Measurements from ENCODE around the gene VPREB3. TPM values are rescaled to one million over a fixed set of nuclear protein-coding genes. Genes with fewer than 3 reads are reported as not detected.

The VPREB3 gene
- total and polyA plus RNA-seq, 4 donors = 0.69 to 3.2 (median 1.8) TPM; not detected in 1

GRCh38 chr22:23773483-23774113, 19.4 kb upstream of the VPREB3 start:
- WGBS = 78% methylated on average over 7 of the region's 7 CpGs
- no peak for DNase-seq (ENCODE audit: low spot score)
- no peaks in the 10 kb centered on the region for H3K27me3 ChIP-seq (ENCODE audit: control insufficient read depth in 4 of 4, insufficient read depth in 4 of 4, low read length in 3 of 4)

GRCh38 chr22:23772649-23773473, 18.6 kb upstream of the VPREB3 start, which contains the start of gene MMP11:
Gene MMP11, plus strand, starts transcription at chr22:23772849. Its CDS starts 22 bp downstream, at chr22:23772871.
- H3K27ac ChIP-seq (ENCODE audit: low read depth in 1 of 2, low read length in 2 of 2) = no peak within 1 kb of the TSS
- WGBS = 8% methylated on average over 79 of the region's 79 CpGs
- peak within 1 kb of the TSS in 1 of 3 donors; percentile 48 for H3K4me3 ChIP-seq (ENCODE audit: low read depth in 1 of 3, low read length in 3 of 3)
- peaks cover 0 to 30% (median 17%) of the 10 kb centered on the region in 4 donors for H3K4me1 ChIP-seq (ENCODE audit: control insufficient read depth in 4 of 4, insufficient read depth in 4 of 4, low read length in 3 of 4)
- DNase-seq (ENCODE audit: low spot score) = peak; percentile 75
- no peaks in the 10 kb centered on the region for H3K9me3 ChIP-seq (ENCODE audit: control insufficient read depth in 4 of 4, low read length in 3 of 4)
- TF ChIP-seq YY1 (IDR thresholded peaks at IDR 0.05) = no peak
- TF ChIP-seq CTCF (IDR thresholded peaks at IDR 0.05; ENCODE audit: low read depth, low read length, missing input control) = no peak
- TF ChIP-seq EGR1 (IDR thresholded peaks at IDR 0.05; ENCODE audit: low read depth in 2 of 2) = no peak
- no peak for TF ChIP-seq ZBTB33 (IDR thresholded peaks at IDR 0.05)
- no peak for TF ChIP-seq FOXA1 (IDR thresholded peaks at IDR 0.05)
- TF ChIP-seq SP1 (IDR thresholded peaks at IDR 0.05) = no peak
- no peak for TF ChIP-seq TAF1 (conservative IDR thresholded peaks at IDR 0.05)
- no peak for TF ChIP-seq MAX (IDR thresholded peaks at IDR 0.05)
- no peak within 1 kb of the TSS for H3K9ac ChIP-seq (ENCODE audit: low read depth in 1 of 2, low read length in 2 of 2)
- H3K27me3 ChIP-seq (ENCODE audit: control insufficient read depth in 4 of 4, insufficient read depth in 4 of 4, low read length in 3 of 4) = no peaks in the 10 kb centered on the region
- no peaks in the 10 kb centered on the region for H3K36me3 ChIP-seq (ENCODE audit: control insufficient read depth in 4 of 4, insufficient read depth in 3 of 4, low read depth in 1 of 4, low read length in 3 of 4)

More at GRCh38 chr22:23773483-23774113, 19.4 kb upstream of the VPREB3 start:
- H3K9ac ChIP-seq (ENCODE audit: low read depth in 1 of 2, low read length in 2 of 2) = no peak overlapping the region
- no peak overlapping the region for H3K4me3 ChIP-seq (ENCODE audit: low read depth in 1 of 3, low read length in 3 of 3)
- H3K4me1 ChIP-seq (ENCODE audit: control insufficient read depth in 4 of 4, insufficient read depth in 4 of 4, low read length in 3 of 4) = peaks cover 0 to 24% (median 15%) of the 10 kb centered on the region in 4 donors
- H3K27ac ChIP-seq (ENCODE audit: low read depth in 1 of 2, low read length in 2 of 2) = no peak overlapping the region
- no peaks in the 10 kb centered on the region for H3K36me3 ChIP-seq (ENCODE audit: control insufficient read depth in 4 of 4, insufficient read depth in 3 of 4, low read depth in 1 of 4, low read length in 3 of 4)
- no peaks in the 10 kb centered on the region for H3K9me3 ChIP-seq (ENCODE audit: control insufficient read depth in 4 of 4, low read length in 3 of 4)
- TF ChIP-seq HNF4G (IDR thresholded peaks at IDR 0.05) (no peak), RXRA (IDR thresholded peaks at IDR 0.05) (no peak), MAX (IDR thresholded peaks at IDR 0.05) (no peak), FOXA2 (IDR thresholded peaks at IDR 0.05) (no peak), REST (IDR thresholded peaks at IDR 0.05) (no peak), SP1 (IDR thresholded peaks at IDR 0.05) (no peak), HNF4A (conservative IDR thresholded peaks at IDR 0.05) (no peak), JUND (IDR thresholded peaks at IDR 0.05) (no peak), RAD21 (IDR thresholded peaks at IDR 0.05) (no peak)
